ENCODE measurements around the gene UGT1A7.

The UGT1A7 gene

DNA sequence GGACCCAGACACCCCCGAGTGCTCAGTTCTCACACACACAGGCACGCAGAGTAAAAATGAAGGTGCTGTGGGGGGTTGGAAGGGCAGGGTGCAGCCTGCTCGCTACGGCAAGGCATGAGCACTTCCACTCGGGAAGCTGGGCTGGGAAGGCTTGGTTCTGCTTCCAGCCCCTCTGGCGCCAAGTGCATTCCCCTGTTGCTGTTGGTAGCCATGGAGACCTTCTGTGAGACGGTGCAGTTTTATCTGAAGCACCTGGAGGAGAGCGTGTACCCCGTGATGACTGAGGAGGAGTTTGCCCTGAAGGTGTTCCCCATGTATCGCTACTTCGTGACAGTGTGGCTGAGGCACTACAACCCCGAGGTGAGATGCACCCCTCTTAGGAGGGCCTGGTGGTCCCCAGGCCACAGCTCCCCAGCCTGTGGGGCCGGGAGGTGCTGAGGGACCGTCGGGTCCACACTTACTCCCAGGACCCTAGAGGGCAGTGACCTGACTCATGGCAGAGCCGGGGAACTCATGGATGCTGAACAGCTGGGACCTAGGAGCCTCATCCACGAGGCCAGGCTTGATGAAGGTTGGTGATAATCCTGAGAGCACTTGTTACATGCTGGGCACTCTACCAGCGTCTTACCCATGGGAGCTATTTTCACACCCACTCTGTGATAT lies 111.9 kb downstream of the UGT1A7 start:
- FAIRE-seq, result no peak
- DNase-seq (ENCODE audit: extremely low spot score, insufficient read length, low read depth), result no peak

DNA sequence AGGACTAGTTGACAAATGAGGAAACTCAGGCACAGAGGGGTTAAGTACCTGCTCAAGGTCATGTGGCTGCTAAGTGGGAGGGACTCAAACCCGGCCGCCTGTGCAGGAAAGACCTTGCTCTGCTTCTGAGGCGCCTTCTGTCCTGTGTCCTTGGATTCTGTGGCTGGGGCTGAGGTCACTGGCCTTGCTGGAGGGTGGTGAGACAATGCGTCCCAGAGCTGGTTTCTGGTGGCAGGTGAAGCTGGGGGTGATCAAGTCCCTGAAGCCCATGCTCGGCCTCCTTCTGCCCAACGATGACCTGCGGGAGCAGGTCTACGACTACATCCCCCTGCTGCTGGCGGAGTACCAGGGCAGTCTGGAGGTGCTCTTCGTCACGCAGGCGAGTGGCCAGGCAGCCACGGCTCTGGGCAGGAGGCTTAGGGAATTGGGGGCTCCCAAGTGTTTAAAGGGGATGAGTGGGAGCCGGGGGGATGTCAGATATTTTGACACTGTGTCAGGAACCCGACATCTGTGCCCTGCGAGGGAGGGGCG lies 112.5 kb downstream of the UGT1A7 start:
- DNase-seq (ENCODE audit: extremely low spot score, insufficient read length, low read depth), result no peak
- FAIRE-seq, result no peak

DNA sequence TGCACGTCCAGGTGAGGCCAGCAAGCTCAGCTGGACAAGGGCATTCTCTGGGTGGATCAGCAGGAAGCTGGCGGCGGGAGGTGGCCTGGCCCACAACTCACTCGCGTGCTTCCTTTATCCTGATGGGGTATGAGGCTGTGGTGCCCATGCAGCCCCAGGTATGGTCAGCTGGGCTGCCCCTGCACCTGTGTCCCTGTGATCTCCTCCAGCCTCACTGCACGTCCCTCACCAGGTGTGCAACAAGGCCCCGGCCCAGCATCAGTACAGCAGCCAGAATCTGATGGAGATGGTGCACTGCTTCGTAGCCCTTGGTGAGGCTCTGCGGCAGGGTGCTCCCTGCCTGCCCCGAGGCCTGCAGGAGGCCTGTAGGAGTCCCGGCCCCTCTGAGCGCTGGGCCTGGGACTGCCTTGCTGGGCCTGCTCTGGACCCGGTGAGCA lies 114.1 kb downstream of the UGT1A7 start:
- DNase-seq (ENCODE audit: extremely low spot score, insufficient read length, low read depth) (no peak), FAIRE-seq (no peak)

DNA sequence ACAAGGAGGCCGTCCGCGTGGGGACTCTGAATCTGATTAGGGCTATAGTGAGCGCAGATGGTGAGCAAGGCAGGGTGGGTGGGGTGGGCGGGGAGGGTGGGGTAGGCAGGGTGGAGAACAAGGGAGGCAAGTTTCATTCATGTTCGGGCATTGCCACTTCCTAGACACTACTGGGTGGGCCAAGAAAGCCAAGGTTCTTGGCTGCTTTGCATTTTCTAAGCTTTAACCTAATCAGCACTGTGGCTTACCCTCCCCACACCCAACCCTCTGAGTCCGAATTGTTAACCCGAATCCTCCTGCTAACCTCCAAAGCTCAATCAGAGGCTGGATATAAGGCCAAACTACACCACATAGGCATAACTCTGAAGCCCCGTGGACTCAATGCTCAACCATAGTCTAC lies 114.6 kb downstream of the UGT1A7 start:
- no peak for FAIRE-seq
- DNase-seq (ENCODE audit: extremely low spot score, insufficient read length, low read depth), result no peak

DNA sequence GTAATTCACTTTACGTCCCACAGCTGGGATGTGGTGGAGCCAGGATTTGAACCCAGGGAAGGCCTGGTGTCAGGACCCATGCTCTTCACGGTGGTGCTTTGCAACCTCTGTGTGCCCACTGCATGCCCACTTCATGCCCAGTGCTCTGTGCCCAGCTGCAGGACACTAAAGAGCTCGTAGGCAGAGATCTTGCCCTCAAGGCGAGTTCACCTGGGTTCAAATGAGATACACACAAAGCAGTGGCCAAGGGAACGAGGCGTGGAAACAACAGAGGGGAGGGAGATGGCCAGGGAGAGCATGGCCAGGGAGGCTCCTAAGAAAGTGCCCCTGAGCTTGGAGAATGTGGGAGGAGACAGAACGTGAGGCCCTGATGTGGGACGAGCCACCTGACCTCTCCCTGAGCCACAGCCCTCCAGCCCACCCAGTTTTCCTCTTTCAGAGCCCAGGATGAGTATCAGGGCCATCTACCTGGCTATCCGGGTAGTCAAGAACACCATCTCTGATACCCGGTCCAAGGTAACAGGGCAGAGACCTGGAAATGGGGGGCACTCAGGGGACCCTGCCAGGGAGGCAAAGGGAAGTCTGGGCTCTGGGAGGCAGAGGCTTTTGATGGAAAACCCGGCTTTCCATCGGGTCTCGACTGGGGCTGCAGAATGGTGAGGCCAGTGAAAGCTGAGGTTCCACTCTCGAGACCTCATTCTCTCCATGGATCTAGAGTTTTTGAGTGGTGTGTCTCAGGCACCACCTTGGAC lies 116.8 kb downstream of the UGT1A7 start:
- FAIRE-seq, result no peak
- DNase-seq (ENCODE audit: extremely low spot score, insufficient read length, low read depth), result no peak

DNA sequence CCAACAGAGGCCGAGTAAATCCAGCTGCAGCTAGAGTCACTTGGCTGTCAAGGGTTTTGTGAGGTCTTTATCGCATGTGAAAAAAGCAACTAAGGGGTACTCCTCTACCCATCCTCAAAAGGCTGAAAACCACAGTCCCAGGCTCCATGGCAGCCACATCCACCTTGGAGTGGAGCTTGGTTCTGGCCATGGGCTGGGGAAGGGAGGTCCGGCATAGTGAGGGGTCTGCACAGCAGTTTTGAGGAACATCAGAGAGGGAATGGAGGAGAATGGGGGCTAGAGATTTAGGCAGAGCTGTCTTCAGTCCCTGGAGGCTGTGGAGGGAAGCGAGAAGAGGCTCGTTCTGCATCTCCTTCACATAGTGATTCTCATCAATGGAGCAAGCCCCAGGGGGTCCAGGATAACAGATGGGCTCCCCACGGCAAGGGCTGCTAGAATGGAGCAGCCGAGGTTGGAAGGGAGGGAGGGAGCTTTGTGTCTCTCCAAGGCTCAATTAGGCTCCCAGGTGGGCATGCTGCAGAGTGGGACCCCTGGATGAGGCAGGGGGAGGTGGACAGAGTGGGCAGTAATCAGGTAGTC lies 117.5 kb downstream of the UGT1A7 start:
- no peak for FAIRE-seq

DNA sequence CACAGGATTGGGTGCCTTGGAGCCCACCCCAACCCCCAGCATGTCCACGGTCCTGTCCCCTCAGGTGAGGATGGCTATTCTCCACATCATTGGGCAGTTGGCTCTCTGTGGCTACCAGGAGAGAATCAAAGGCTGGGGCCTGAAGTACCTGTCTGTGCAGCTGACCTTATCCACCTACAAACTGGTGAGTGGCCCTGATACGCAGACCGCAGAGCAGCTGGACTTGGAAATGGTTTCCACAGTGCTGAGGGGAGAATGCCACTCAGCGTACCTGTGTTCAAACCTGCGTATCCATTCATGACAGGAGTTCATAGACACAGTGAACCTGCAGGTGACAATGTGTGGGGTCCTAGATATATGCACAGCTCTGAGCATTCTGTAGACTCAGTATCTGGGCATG lies 118.0 kb downstream of the UGT1A7 start:
- FAIRE-seq (no peak), DNase-seq (ENCODE audit: extremely low spot score, insufficient read length, low read depth) (no peak)

More for the DNA sequence above, 117.5 kb downstream of the UGT1A7 start:
- DNase-seq (ENCODE audit: extremely low spot score, insufficient read length, low read depth), result no peak

DNA sequence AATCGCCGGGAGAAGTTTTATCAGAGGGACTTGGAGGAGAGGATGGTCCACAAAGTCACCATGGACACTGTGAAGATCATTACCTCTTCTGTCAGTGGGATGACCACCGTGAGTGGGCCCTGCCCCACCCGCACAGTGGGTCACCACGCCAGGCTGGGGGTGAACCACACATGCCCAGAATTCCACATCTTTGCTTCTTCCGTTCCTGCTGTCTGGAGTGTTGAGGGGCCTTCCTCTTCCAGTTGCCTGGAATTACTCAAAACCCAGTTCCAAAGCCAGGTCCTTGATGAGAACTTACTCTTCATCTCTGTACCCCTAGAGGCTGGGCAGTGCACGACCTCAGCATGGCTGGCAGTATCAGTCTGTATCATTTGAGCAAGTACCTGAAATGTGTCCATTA lies 118.5 kb downstream of the UGT1A7 start:
- FAIRE-seq, result no peak
- no peak for DNase-seq (ENCODE audit: extremely low spot score, insufficient read length, low read depth)

DNA sequence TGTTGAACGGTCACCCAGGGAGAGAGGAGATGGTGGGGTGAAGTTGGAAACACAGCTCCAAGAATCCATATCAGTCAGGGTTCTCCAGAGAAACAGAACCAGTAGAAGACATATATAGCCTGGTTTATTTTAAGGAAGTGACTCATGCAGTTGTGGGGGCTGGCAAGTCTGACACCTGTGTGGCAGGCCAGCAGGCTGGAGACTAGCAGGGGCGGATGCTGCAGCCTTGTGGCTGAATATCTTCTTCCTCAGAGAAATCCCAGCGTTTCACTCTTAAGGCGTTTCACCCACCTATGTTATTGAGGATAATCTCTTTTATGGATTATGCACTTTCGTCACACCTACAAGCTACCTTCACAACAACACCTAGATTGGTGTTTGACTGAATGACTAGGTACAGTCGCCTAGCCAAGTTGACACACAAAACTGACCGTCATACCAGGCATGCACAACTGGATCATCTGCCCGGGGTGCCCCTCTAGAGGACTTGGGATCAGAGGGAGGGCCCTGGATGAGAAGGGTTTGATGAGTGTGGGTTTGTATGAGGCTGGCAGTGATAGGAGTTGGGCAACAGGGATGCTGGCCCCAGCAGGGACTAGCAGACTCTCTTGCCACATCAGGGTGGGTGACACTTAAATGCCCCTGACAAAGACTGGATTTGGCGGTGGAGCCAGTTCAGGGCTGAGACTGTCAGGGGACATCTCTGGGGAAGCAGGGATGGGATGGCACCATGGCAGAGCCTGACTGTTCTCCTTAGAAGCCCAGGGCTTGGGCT lies 119.8 kb downstream of the UGT1A7 start:
- FAIRE-seq (no peak), DNase-seq (ENCODE audit: extremely low spot score, insufficient read length, low read depth) (no peak)

DNA sequence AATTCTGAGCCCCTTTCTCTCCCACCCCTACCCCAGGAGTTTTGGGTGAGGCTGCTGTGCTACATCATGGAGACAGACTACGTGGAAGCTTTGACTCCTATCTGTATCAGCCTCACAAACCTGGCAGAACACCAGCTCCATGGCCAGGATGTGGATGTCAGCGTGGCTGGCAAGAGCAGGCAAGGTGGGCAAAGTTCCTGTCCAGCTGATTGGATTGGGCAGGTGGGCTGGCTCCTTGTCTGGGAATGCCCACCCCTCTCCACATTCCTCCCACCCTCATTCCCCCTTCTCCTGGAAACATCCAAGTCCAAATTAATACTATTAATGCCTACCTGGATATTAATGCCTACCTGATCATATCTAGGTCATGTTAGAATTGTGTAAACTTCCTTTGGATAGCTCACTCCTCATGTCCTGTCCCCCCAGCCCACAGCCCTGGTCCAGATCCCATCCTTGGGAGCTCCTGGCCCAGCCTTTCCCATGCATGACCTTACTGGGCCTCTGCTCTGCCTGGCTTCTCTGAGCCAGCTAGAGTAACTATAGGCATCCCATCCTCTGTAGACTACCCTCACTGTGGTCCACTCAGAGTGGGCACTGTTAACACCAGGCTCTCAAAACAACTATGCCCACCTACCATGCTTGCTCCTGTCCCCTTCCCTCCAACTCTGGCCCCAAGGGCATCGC lies 120.6 kb downstream of the UGT1A7 start:
- DNase-seq (ENCODE audit: extremely low spot score, insufficient read length, low read depth), result no peak
- no peak for FAIRE-seq

DNA sequence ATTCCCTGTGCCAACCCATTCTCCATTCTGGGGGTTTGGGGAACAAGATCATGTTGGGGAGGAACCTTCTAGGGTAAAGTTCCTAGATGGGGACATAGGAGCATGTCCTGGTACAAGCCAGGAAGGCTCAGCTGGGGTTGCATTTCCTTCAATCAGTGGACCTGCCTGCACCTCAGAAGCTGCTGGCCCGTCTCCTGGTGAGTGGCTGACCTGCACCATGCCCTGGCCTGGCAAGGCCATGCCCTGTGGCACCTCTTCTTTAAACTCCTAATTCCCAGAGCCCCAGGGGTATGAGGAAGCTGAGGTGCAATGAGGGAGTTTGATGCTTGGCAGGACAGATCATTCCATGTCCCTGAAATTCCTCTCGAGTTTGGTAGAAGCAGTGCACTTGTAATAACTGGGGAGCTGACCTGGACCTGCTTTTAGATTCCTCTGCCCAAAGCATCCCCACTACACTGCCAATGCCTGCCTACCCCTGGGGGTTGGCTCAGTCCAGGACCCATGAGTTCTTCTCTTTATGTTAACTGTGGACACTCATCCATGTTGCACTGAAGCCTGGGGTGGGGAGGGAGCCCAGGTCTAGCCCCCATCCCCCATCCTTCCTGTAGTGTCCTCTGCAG lies 121.7 kb downstream of the UGT1A7 start:
- FAIRE-seq, result no peak
- DNase-seq (ENCODE audit: extremely low spot score, insufficient read length, low read depth), result no peak

DNA sequence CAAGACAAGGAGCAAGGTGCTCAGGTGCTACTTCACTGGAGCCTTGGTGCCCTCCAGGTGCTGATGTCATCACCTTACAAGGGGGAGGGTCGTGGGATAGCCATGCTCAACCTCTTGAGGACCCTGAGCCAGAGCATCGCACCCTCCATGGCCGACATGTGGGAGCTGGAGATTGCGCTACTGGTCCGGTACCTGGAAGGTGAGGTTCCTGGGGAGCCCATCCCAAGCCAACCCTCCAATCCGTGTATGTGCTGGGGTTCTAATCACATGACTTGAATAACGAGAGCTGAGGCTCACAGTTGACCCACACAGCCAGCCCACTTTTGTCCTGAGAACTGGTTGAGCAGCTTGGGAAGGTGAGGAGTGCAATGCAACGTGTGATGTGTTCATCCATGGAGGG lies 122.3 kb downstream of the UGT1A7 start:
- FAIRE-seq (no peak), DNase-seq (ENCODE audit: extremely low spot score, insufficient read length, low read depth) (no peak)

DNA sequence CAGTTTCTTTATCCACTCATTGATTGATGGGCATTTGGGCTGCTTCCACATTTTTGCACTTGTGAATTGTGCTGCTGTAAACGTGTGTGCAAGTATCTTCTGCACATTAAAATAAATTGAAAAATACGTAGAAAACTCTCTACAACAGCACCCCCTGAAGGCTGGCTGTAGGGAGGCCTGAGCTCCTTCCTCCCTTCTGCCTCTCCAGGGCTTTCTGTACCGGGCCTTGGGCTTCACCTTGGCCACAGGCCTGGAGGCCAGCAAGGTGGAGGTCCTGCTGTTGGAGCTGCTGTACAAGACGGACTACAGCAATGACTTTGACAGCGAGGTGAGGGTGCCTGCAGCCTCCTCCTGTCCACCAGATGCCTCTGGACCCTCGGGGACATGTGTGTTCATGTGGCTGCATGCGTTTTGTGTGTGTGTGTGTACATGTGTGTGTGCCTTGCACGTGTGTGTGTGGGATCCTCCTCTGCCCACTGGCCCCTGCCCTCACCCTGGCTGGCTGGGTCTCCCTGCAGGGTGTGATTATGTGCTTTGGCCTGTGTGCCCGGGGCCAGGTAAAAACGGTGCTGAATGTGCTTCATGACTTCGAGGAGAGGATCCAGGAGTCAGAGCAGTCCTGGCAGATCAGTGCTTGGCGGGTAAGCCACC lies 125.6 kb downstream of the UGT1A7 start:
- no peak for DNase-seq (ENCODE audit: extremely low spot score, insufficient read length, low read depth)
- FAIRE-seq, result no peak

DNA sequence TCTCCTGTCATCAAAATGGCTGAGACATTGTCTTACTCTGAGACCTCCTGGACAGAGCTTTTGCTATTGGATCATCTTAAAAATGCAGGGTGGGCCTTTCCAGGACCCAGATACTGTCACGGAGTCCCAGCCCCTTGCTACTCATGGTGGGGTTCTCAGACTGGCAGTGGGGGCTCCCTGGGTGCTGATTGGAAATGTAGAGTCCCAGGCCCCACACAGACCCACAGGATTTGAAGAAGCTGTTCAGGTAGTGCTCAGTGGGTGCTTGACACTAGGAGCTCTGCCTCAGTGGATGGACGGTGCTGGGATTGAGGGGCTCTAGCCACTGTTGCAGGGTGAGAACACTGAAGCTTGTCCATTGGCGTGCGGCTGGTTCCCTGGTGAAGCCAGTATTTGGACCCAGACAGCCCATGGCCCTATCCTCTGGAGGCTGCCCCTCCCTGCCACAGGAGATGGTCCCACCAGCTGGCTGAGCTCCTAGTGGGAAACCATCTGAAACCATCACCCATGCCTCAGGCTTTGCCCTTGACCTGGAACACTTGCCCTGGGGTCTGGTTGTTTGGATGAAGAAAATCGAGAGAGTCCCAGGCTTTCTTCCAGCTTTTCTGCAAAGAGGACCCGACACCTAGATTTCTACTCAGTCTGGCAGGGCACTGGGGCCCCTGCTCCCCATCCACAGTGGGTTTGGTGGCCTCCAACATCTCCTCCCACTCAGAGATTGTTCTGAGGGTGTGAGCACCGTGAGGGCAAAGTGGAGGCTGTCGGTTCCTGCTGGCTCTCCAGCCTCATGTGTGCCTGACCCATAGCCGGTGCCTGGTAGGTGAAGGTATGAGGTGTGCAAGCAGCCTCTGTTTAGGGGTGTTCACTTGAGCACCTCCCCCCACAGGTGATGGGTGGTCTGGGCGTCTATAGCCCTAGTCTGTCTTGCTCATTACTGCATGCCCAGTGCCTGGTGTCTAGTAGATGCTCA lies 126.5 kb downstream of the UGT1A7 start:
- DNase-seq (ENCODE audit: extremely low spot score, insufficient read length, low read depth), result no peak
- no peak for FAIRE-seq

DNA sequence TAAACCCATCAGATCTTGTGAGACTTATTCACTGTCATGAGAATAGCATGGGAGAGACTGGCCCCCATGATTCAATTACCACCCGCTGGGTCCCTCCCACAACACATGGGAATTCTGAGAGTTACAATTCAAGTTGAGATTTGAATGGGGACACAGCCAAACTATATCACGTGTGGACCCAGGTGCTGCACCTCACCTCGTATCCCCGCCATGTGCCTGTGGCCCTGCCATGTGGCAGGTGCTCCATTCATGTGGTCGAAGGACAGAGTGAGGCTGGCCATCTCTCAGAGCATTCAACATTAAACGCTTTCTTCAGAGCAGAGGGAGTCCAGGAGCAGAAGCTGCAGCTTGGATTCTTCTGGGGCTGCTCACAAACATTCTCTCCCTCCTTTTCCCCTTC lies 128.7 kb downstream of the UGT1A7 start:
- DNase-seq (ENCODE audit: extremely low spot score, insufficient read length, low read depth) (no peak), FAIRE-seq (no peak)

DNA sequence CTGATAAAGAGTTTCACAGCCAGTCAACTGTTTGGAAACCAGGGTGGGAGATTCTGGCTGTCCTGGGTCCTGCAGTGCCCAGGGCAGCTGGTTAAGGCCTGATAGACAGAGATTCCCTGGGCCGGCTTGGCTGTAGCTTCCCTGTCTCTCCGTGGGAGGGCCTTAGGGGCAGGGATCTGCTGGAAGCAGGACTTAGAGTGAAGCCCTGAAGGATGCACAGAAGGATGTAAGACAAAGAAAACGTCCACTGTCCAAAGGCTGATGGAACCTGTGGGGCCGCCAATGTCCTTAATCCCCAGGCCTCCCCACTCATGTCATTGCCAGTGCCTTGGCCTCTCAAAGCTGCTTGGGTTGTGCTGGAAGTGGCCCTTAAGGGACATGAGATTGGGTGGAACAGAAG lies 129.4 kb downstream of the UGT1A7 start:
- DNase-seq (ENCODE audit: extremely low spot score, insufficient read length, low read depth) (no peak), FAIRE-seq (no peak)

DNA sequence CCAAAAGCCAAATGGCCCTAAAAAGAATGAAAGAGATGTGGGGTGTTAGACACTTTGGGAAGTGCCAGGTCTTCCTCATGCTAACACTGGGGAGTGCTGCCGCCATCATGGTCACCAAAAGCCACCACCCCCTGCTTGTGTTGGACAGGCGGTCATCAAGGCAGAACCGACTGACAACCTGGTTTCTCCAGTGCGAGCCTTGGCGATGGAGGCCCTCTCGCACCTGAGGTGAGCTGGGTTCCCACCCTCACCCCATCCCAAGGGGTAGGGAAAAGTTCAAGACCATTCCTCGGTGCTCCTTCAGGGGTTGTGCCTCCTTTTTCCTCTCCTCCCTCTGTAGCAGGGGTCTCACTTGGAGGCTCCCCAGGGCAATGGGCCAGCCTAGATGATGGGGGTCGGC lies 130.0 kb downstream of the UGT1A7 start:
- FAIRE-seq, result no peak

More for the DNA sequence above, 130.0 kb downstream of the UGT1A7 start:
- no peak for DNase-seq (ENCODE audit: extremely low spot score, insufficient read length, low read depth)

Measured in GM18507 (cell line).